ENCODE results near the gene TRDMT1. TPM values are rescaled to one million over a fixed set of nuclear protein-coding genes. Genes with fewer than 3 reads are reported as not detected.
A peak's percentile ranks its signal among the peaks of the same experiment; 100 is the strongest.

Gene TRDMT1
- total RNA-seq, 3 donors from 2014 or later (not counting 1 experiment from before 2014, with no cell fraction given) = 11.0 to 21.8 (median 14.4) TPM

GRCh38 chr10:17214526-17214925 lies 13.1 kb upstream of the TRDMT1 start:
- H3K36me3 ChIP-seq (ENCODE audit: control insufficient read depth, insufficient read depth, low read length) = no peaks in the 10 kb centered on the region
- H3K4me1 ChIP-seq (ENCODE audit: control insufficient read depth, insufficient read depth, low read length) = peaks cover 13% of the 10 kb centered on the region
- DNase-seq (no peak), ATAC-seq (no peak)
- Mint-ChIP-seq H3K4me3 (no peak overlapping the region), H3K4me1 (peaks cover 13 to 19% of the 10 kb centered on the region in 2 donors), H3K27me3 (ENCODE audit: low read depth in 2 of 2) (no peaks in the 10 kb centered on the region), H3K36me3 (no peaks in the 10 kb centered on the region), H3K27ac (peak overlapping the region; percentile 91 to 97), H3K9me3 (no peaks in the 10 kb centered on the region)
- H3K27ac ChIP-seq (ENCODE audit: low read length) = no peak overlapping the region
- H3K4me3 ChIP-seq (ENCODE audit: low read length) = no peak overlapping the region
- H3K9me3 ChIP-seq (ENCODE audit: control insufficient read depth, insufficient read depth, low read length) = no peaks in the 10 kb centered on the region
- intact Hi-C loops (cut with micrococcal nuclease) = no loop called here
- no peak for TF ChIP-seq CTCF (IDR thresholded peaks at IDR 0.05)
- WGBS (ENCODE audit: insufficient coverage) = 100% methylated on average over 1 of the region's 2 CpGs
- no peaks in the 10 kb centered on the region for H3K27me3 ChIP-seq (ENCODE audit: control insufficient read depth, insufficient read depth, low read length)

DNA sequence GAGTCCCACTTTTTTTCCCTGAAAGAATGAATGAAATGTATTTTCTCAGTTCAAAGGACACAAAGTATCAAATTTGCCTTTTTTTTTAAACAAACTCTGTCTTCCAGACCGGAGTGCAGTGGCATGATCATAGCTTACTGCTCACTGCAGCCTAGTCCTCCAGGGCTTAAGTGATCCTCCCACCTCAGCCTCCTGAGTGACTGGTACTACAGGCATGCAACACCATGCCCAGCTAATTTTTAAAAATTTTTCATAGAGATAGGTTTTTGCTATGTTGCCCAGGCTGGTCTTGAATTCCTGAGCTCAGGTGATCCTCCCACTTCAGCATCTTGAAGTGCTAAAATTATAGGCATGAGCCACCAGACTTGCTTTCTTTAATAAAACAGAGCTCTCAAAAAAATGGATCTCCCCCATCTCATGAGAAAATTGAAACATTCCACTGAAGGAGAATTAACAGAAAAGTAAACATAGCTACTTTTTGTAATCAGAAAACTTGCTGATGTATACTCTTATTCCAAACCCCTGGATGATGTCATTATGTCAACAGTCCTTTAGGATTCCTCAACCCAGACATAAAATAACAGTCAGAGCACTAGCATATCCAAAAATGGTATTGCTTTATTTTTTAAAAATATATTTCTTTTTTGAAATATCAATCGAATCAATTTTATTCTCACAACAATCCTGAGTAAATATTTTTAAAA lies 12.3 kb upstream of the TRDMT1 start:
- no peak overlapping the region for H3K27ac ChIP-seq (ENCODE audit: low read length)
- intact Hi-C loops (cut with micrococcal nuclease) = no loop called here
- no peak for ATAC-seq
- H3K9me3 Mint-ChIP-seq = no peaks in the 10 kb centered on the region
- H3K27ac Mint-ChIP-seq = peak overlapping the region; percentile 37 to 91
- TF ChIP-seq CTCF (IDR thresholded peaks at IDR 0.05) = no peak
- no peaks in the 10 kb centered on the region for H3K9me3 ChIP-seq (ENCODE audit: control insufficient read depth, insufficient read depth, low read length)
- no peak overlapping the region for H3K4me3 Mint-ChIP-seq
- WGBS (ENCODE audit: insufficient coverage) = 100% methylated on average over 1 of the region's 2 CpGs
- no peaks in the 10 kb centered on the region for H3K27me3 Mint-ChIP-seq (ENCODE audit: low read depth in 2 of 2)
- no peaks in the 10 kb centered on the region for H3K27me3 ChIP-seq (ENCODE audit: control insufficient read depth, insufficient read depth, low read length)
- H3K36me3 ChIP-seq (ENCODE audit: control insufficient read depth, insufficient read depth, low read length) = no peaks in the 10 kb centered on the region
- H3K4me3 ChIP-seq (ENCODE audit: low read length) = no peak overlapping the region
- H3K4me1 Mint-ChIP-seq = peaks cover 13 to 19% of the 10 kb centered on the region in 2 donors
- DNase-seq = no peak
- H3K4me1 ChIP-seq (ENCODE audit: control insufficient read depth, insufficient read depth, low read length) = peaks cover 13% of the 10 kb centered on the region
- H3K36me3 Mint-ChIP-seq = no peaks in the 10 kb centered on the region

DNA sequence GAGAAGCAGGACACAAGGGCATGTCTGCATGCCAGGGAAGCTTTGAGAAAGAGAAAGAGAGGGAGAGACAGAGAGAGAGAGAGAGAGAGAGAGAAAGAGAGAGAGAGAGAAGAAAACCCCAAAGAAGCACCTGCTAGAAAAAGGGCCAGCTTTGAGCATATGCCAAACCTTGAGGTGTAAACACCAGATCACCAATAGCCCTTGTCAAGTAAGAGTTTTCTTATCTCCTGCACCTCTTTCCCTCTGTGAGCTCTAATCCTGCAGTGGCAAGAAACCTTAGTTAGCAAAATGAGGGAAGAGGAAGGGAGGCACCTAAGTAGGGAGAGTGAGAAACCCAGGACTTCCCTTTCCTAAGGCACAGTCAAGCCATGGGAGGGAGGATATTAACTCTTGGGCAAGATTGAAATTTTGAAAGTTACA lies 11.3 kb upstream of the TRDMT1 start:
- ATAC-seq (no peak), DNase-seq (no peak)
- peaks cover 13% of the 10 kb centered on the region for H3K4me1 ChIP-seq (ENCODE audit: control insufficient read depth, insufficient read depth, low read length)
- intact Hi-C loops (cut with micrococcal nuclease) = no loop called here
- H3K27me3 ChIP-seq (ENCODE audit: control insufficient read depth, insufficient read depth, low read length) = no peaks in the 10 kb centered on the region
- no peaks in the 10 kb centered on the region for H3K36me3 ChIP-seq (ENCODE audit: control insufficient read depth, insufficient read depth, low read length)
- H3K27ac ChIP-seq (ENCODE audit: low read length) = no peak overlapping the region
- H3K4me1 Mint-ChIP-seq = peaks cover 13 to 19% of the 10 kb centered on the region in 2 donors
- H3K27ac Mint-ChIP-seq = peak overlapping the region; percentile 37 to 63
- H3K9me3 ChIP-seq (ENCODE audit: control insufficient read depth, insufficient read depth, low read length) = no peaks in the 10 kb centered on the region
- no peak overlapping the region for H3K4me3 Mint-ChIP-seq
- H3K27me3 Mint-ChIP-seq (ENCODE audit: low read depth in 2 of 2) = no peaks in the 10 kb centered on the region
- H3K36me3 Mint-ChIP-seq = no peaks in the 10 kb centered on the region
- TF ChIP-seq CTCF (IDR thresholded peaks at IDR 0.05) = no peak
- no peak overlapping the region for H3K4me3 ChIP-seq (ENCODE audit: low read length)
- H3K9me3 Mint-ChIP-seq = no peaks in the 10 kb centered on the region

DNA sequence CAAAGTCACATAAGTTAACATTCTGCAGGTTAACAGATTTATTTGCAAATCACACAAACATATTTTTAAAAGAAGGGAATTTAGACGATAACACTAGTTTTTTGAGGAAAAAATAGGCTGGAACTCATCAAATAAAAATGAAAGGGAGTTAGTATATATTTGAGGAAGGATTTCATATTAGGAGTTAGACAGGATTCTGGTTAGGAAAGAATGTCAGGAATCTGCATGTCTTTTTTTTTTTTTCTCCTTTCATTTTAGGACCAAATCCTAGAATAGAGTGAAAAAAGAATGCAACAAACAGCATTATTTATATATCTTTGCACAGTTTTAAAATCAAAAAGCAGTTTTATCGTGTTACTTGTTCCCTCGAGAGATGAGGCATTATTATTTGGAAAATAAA lies 8.9 kb upstream of the TRDMT1 start:
- no peaks in the 10 kb centered on the region for H3K27me3 ChIP-seq (ENCODE audit: control insufficient read depth, insufficient read depth, low read length)
- intact Hi-C loops (cut with micrococcal nuclease) = no loop called here
- H3K4me3 Mint-ChIP-seq = no peak overlapping the region
- no peaks in the 10 kb centered on the region for H3K36me3 ChIP-seq (ENCODE audit: control insufficient read depth, insufficient read depth, low read length)
- peaks cover 13% of the 10 kb centered on the region for H3K4me1 ChIP-seq (ENCODE audit: control insufficient read depth, insufficient read depth, low read length)
- H3K4me1 Mint-ChIP-seq = peaks cover 13 to 16% of the 10 kb centered on the region in 2 donors
- H3K27me3 Mint-ChIP-seq (ENCODE audit: low read depth in 2 of 2) = no peaks in the 10 kb centered on the region
- H3K27ac ChIP-seq (ENCODE audit: low read length) = no peak overlapping the region
- no peak for DNase-seq
- no peak overlapping the region for H3K4me3 ChIP-seq (ENCODE audit: low read length)
- TF ChIP-seq CTCF (IDR thresholded peaks at IDR 0.05) = no peak
- WGBS (ENCODE audit: insufficient coverage) = 100% methylated on average over 1 of the region's 3 CpGs
- no peak overlapping the region for H3K27ac Mint-ChIP-seq
- no peaks in the 10 kb centered on the region for H3K9me3 Mint-ChIP-seq
- no peaks in the 10 kb centered on the region for H3K36me3 Mint-ChIP-seq
- no peaks in the 10 kb centered on the region for H3K9me3 ChIP-seq (ENCODE audit: control insufficient read depth, insufficient read depth, low read length)
- ATAC-seq = no peak
